GM19468 (cell line): Measurements from ENCODE around the gene RASA3.
"Not testable (repeated sequence)": the region's sequence is repeated elsewhere in the genome, so short reads cannot be mapped to it uniquely, and the experiment has no call there.

Source experiments
- ATAC-seq: cut with Tn5 transposase; IDR thresholded peaks from one replicate; pipeline ENCODE4 v1.9.1; 2021; ENCODE audit warnings: mild to moderate bottlenecking, moderate library complexity, moderate number of reproducible peaks; ENCODE audit not compliant: unreplicated experiment; ENCODE audit errors: extremely low read depth

The RASA3 gene

DNA sequence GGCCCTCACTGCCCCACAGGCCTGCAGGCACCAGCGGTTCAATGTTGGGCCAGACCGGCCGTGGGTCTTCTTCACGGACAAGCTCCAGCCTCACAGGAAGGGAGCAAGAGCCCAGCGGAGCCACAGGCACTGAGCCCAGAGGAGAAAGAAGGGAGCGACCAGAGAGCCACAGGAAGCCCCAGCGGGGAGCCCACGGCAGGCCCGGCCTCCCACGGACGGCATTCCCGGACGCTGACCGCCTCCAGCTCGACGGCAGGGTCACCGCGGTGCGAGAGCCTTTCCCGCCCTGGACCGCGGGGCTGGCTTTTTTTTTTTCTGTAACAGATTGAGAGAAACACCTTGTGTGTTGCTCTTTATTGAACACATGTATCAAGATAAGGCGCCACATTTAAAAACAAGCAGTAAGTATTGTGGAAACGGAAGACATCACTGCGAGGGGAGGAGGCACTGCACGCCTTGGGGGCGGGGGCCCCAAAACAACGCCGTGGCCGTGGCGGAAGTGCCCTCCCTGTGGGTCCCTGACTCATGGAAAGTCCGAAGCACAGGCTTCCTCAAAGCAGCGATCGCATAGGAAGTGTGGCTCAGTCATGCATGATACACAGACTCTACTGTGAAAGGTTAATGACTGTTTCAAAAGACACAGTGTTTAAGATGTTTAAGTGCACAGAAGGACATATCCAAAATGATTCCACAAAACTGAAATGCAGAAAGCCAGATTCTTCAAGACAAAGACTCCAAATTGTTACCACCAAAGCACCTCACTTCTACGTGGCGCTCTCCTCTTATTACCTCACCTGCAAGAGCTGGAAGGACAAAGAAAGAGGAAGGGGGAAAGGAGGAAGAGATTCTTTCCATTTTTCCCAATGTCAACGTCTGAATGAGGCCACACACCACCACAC lies 3.5 kb downstream of the RASA3 start:
- ATAC-seq: peak; percentile 64

DNA sequence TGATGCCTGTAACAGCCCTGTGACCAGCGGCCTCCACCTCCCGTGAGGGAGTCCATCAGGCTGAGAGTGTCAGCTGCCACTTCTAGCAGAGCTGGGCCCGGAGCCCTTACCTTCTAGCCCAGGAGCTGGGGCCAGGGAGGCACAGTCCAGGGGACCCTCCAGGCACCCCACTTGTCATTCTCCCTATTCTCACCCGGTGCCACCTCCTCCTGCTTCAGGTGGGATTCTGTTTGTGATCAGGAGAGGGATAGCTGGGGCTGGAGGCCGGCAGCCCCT lies 4.1 kb downstream of the RASA3 start:
- ATAC-seq: no peak

DNA sequence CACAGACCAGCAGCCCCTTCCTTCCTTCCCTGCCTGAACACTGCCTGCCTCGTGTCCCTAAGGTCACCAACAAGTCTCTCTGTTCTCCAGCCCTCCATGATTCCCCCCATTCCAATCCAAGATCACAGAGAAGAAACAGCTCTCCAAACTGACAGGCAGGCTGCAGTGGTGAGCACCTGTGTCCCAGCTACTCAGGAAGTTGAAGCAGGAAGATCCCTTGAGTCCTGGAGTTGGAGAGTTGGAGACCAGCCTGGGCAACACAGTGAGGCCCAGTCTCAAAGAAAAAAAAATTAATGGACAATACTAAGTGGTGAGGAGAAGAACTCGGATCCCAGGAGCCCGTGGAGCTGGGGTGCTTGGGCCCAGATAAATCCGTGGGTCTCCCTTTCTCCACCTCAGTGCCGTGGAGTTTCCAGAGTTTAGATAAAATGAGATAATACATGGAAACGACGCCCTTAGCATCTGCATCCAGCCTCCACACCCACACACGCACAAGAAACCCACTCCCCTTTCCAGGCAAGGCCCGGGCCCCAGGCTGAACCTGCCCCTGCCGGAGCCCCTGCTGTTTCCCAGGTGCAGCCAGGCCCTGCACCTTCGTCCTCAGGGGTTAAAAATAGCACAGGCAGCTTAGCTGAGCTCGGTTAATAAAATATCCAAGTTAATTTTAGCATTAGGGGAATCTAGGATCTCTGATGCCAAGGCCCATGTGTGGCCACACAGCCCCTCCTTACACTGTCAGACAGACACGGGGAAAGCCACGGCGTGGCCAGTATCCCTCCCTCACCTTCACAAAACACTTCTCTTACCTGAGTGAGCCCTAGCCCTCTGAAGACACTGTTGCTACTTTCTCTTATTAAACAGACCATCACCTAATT lies 4.7 kb downstream of the RASA3 start:
- ATAC-seq: no peak

DNA sequence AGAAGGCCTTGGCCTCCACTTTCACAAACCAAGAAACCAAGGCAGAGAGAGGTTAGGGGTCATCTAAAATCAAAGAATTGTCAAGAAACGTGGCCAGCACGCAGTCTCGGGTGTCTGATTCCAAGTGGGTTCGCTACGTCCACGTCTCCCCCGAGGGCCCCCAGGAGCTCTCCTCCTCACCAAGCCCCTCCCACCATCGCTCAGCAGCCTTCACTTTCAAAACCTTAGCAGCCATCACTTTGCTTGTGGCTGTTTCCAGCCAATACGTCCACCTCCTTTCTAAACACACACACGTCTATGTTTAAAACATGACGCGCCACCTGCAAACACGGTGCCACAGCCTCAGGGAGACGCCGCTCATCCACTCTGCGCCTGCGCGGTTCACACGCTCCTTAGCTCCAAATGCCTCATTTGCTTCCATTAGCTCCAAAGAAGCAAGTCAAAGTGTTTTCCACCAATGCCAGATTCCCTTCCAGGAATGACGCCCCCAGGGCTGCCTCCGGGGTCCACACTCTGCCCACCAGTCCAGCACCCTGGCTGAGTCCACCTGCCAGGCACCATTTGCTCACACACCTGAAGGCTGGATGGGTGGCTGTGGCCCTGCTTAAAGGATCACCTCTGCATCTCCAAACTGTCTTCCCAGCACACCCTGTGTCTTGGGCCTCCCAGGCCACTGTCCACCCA lies 5.5 kb downstream of the RASA3 start:
- no peak for ATAC-seq

DNA sequence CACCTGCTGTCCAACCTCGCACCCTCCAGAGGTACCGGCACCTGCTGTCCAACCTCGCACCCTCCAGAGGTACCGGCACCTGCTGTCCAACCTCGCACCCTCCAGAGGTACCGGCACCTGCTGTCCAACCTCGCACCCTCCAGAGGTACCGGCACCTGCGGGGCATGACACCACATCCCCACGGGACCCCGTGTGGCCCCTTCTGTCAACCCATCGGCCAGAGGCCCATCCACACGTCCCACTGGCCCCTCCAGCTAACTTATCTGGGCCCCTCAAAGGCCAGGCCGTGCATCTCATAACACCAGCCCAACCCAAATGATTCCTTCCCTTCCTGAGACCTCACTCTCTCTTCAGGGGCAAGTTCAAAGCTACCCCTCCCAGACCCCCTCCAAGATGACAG lies 6.3 kb downstream of the RASA3 start:
- ATAC-seq: not testable (repeated sequence)

DNA sequence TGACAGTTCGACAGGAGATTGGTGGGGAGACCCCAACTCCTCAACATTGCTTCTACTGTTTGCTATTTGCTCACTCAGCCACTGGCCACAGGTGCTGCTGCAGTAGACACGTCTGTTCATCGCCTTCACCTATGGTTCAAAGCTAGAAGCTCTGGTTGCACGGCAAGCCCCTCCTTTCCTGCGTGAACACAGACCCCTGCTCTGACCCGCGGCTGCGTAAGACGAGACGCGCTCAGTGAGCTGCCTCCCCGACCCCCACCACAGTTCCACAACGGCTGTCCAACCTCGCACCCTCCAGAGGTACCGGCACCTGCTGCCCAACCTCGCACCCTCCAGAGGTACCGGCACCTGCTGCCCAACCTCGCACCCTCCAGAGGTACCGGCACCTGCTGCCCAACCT lies 6.8 kb downstream of the RASA3 start:
- no peak for ATAC-seq

DNA sequence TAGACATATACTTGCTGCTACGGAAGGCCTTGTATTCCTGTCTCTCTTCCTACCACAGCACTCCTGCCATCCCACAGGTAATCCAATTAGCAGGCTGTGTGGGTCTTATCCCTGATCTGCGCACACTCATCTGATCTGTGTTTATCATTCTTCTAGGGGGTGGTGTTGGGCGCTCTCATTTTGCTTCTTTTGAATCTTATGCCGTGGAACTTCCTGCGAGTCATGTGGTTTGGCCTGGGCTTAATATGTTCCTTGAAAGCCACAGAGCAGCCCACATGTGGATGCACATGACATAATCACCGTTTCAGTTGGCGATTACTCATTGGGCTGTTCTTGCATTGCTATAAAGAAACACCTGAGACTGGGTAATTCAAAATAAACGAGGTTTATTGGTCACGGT lies 7.5 kb downstream of the RASA3 start:
- ATAC-seq: no peak

DNA sequence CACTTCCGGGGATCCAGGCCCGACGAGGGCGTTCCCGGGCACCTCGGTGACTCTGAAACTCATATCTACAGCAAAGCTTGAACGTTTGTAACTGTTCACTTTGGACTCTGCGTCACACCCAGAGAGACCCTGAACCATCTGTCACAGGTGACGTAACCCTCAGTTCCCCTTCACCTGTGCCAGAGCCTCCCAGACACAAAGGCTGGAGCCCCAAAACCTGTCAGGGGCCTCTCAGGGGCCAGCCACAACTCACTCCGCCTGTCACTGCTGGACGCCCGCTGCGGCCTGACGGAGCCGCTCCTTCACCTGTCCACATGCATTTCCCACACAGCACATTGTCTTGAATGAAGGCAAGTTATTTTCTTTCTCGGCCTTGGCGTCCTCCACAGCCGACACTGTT lies 8.0 kb downstream of the RASA3 start:
- ATAC-seq: no peak

DNA sequence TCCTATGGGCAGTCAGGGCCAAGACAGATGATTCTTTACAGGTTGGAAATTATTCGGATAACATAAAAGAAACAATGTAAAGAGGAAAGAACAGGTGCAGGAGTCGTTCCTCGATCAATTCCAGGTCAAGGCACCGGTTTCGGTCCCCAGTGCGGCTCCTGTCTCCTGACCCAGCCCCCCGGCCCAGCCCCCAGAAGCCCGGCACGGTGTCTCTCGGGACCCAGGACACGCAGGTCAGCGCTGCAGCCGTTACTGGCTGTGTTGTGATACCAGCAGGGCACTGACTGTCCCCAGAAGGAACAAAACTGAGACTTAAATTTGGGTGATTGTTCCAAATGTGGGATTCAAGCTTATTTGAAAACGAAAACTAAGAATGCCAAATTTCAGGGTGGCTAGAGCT lies 8.5 kb downstream of the RASA3 start:
- no peak for ATAC-seq

DNA sequence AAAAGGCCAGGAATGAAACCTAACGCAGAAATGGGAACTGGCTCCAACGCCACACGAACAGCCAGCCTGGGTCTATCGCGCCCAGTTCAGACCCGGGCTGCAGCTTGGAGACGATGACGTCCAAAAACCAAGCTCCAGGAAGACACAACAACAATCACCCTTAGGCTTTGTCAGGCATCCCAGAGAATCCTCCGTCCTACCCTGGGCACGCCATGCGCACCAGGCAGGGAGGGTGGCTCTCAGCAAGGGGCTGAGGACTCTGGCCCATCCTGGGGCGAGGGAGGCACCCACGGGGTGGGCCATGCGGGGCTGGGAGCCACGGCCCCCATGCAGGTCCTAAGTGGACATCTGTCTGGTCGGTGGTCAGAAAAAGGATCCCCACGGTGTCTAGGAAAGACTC lies 9.0 kb downstream of the RASA3 start:
- ATAC-seq: no peak

DNA sequence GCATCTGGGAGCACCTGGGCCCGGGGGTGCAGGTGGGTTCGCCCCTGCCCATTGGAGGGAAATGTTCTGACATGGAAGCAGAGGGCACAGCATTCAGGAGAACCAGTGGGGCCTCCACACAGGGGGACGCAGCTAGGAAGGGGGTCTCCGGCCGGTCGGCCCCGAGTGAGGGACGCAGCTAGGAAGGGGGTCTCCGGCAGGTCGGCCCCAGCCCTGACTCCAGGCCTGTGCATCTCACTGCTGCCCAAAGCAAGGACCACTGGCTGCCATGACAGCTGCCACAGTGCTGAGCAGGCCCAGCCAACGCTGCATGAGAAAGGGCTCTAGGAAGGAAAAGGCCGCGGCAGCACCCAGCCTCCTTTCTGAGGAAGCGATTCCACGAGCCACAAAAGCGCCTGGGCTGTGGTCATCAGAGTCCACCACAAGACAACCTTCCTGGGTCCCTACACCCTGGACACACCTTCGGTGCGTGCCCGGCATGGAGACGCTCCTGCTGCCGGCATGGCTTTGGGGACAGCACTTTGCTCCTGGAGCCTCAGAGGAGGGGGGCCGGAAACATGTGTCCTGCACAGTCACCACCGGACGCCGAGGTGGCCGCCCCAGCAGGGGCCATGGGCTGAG lies 9.7 kb downstream of the RASA3 start:
- no peak for ATAC-seq

DNA sequence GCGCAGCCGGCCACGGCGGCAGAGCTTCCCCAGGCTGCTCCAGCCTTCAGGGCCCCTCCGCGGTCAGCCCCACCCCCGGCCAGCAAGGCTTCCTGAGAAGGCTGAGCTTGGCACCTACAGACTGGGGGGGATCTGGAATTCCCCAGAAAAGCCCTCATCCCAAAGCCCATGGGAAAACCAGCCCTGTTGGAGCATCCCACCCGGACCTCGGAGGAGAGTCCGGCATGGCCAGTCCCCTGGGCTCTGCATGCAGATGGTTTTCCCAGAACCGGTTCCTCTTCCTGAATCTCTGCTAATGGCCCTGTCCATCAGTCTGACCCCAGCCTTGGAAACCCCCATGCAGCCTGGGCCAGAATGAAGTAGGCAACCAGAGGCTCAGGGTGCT lies 10.3 kb downstream of the RASA3 start:
- no peak for ATAC-seq

DNA sequence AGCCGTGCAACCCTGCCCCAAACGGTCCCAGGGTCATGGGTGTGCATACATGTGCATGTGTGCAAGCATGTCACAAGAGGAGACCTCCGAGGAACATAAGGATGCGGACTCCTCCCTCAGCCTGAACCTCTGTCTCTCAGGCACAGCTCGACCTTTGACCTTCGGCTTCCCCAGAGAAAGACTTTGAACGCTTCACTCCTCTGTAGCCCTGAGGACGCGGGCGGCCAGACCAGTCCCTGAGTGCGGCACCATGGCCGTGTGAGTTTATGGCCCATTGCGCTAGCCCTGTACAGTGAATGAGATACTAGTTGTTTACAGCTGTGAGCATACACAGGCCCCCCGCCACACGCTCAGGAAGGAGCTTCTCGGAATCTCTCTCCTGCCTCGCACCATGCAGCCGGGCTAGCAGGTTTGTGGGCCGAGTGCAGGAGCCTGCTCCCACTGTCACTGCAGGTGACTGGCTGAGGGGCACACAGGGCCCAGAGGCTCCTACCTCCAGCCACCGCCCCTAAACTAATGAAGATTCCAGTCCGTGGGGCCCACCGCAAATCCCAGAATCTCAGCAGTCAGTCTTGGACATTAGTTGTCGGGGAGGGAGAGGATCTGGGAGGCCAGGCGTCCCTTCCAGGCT lies 10.8 kb downstream of the RASA3 start:
- ATAC-seq: no peak

DNA sequence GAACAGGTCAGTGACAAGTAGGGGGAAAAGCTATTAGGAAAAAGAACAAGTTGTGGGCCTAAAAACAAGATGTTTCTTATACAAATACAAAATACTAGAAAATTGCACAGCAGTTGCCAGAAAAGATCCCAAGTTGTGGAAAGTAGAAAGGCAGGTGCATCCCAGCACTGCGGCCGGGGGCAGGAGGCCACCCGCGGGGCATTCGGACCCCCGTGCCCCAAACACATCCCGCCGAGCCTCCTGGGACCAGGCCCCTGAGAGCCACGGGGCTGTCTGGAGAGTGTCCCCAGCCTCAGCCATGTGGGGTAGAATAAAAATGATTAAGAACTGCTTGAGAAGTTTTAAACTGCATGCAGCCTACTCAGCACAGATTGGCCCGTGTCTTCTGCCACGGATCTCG lies 11.4 kb downstream of the RASA3 start:
- no peak for ATAC-seq

DNA sequence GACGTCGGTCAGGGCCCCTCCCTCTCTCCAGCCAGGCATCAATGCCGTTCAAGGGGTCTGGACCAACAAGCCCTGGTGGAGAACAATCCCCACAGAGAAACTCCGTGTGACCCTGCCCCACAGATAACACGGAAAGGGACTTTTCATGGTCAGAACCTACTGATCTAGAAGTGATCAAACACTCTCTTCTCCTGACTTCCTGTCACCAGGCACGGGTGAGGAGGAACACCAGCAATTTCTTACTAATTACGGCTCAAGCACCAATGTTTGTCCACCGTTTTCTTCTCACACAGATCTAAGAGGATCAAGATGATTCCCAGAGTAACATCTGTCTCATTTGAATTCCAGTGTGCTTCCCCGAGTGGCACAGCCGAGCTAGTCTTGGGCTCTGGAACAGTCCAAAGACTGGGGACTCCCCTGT lies 11.8 kb downstream of the RASA3 start:
- no peak for ATAC-seq

DNA sequence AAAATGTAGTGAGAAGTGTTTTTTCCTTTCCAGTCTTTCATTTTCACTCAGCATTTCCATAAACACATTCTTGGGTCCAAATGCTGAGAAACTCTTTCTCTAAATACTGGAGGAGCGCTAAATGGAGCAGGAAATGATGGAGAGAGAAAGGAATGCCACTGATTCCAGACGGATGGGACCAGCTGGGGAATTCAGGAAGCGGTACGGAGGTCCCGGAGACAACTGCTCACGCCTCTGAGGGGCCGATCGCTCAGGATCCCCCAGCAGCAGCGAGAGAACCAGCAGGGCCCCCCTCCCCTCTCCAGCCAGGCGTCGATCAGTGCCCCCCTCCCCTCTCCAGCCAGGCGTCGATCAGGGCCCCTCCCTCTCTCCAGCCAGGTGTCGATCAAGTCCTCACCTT lies 13.2 kb downstream of the RASA3 start:
- ATAC-seq: no peak

DNA sequence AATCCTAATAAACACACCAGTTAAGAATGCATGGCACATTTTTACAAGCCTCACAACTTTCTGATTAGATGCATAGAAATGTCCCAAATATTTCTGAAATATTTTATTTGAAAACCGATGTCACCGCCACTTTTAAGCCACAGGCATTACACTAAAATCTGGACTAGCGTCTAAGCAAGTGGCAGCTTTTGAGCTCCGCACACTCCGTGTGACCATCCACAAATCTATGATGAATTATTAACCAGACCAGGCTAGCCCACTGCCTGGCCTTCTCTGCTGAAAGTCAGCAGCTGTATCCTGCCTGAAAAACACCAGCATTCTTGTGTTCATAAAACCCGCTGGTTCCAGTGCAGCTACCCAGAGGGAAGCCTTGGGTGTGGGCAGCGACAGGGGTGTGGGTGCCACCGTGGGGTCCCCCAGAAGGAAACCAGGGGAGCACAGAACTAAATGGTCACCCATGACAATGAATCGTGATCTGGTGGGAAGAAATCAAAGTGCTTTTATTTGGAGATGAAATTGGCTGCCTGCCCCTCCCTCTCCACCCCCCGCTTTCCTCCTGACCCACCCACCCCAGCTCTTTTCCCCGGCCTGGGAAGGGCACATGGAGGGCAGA lies 13.8 kb downstream of the RASA3 start:
- no peak for ATAC-seq

DNA sequence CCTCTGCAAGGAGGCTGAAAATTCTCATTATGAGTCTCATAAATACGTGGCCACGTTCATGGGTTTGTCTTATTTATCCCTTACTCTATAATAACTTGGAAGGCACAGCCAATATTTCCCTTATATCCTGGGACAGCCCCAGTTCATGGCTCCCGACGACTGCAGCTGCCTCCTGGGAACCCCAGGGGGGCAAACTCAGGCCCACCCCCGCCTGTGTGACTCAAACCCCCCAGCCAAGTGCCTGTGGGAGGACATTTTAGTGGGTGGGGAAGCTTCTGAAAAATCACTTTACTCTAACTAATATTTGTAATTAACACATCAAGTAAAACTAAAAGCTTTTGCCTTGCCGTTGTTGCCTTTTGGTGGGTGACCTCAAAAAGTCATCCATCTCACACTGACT lies 14.3 kb downstream of the RASA3 start:
- no peak for ATAC-seq

DNA sequence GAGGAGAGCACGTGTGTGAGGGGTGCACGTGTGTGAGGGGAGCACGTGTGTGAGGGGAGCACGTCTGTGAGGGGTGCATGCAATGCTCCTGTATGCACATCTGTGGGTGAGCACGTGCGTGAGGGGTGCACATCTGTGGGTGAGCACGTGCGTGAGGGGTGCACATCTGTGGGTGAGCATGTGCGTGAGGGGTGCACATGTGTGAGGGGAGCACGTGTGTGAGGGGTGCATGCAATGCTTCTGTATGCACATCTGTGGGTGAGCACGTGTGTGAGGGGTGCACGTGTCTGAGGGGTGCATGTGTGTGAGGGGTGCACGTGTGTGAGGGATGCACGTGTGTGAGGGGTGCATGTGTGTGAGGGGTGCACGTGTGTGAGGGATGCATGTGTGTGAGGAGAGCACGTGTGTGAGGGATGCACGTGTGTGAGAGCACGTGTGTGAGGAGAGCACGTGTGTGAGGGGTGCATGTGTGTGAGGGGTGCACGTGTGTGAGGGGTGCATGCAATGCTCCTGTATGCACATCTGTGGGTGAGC lies 15.0 kb downstream of the RASA3 start:
- not testable (repeated sequence) for ATAC-seq
